ENCODE data around the gene BCORL1. TPM values are rescaled to one million over a fixed set of nuclear protein-coding genes. Genes with fewer than 3 reads are reported as not detected.

The BCORL1 gene
- total and polyA plus RNA-seq, 2 donors (not counting 1 experiment from before 2014, with no cell fraction given) = 1.9 to 14.3 TPM

- no peaks in the 10 kb centered on the region for H3K79me2 ChIP-seq (ENCODE audit: control insufficient read depth, insufficient read depth, low read length)
- no peak for TF ChIP-seq EZH2 (IDR thresholded peaks at IDR 0.05; ENCODE audit: borderline replicate concordance, insufficient read depth, low read depth, low read length, poor library complexity, severe bottlenecking)
- no peak for TF ChIP-seq CTCF (IDR thresholded peaks at IDR 0.05)
- Mint-ChIP-seq H3K27ac (peak overlapping the region; percentile 93), H3K27me3 (no peaks in the 10 kb centered on the region), H3K9me3 (ENCODE audit: insufficient read depth) (no peaks in the 10 kb centered on the region), H3K4me1 (peaks cover 22% of the 10 kb centered on the region), H3K4me3 (peak overlapping the region; percentile 74)
- H3K36me3 ChIP-seq (replicated peaks in 1 of 2; ENCODE audit: control extremely low read depth in 1 of 2, control insufficient read depth in 1 of 2, extremely low read depth in 1 of 2, insufficient read depth in 2 of 2, low read length in 1 of 2) = no peaks in the 10 kb centered on the region
- H3K4me3 ChIP-seq (ENCODE audit: control extremely low read depth in 1 of 5, extremely low read depth in 1 of 5, insufficient read depth in 1 of 5, low read depth in 2 of 5, low read length in 4 of 5) = peak overlapping the region in 4 of 5 experiments; percentile 50 to 70 (median 54)
- 0% methylated on average over 9 of the region's 18 CpGs for WGBS (ENCODE audit: insufficient coverage)
- no peaks in the 10 kb centered on the region for H4K20me1 ChIP-seq (ENCODE audit: control insufficient read depth, insufficient read depth, low read length, poor library complexity, severe bottlenecking)
- ATAC-seq (ENCODE audit: low read depth) (no peak), DNase-seq (no peak)
- no peak overlapping the region for H3K27ac ChIP-seq (ENCODE audit: low read length in 2 of 2)
- H3K4me1 ChIP-seq (ENCODE audit: control insufficient read depth in 2 of 2, insufficient read depth in 2 of 2, low read length in 2 of 2) = peaks cover 8 to 27% of the 10 kb centered on the region in 2 donors
- H3K9ac ChIP-seq (ENCODE audit: low read length) = peak overlapping the region; percentile 64
- intact Hi-C loops (cut with micrococcal nuclease) = loop anchor here (1.0 kb wide), 1 partner anchor 29 kb away; the partner anchor contains the start of gene BCORL1
- no peaks in the 10 kb centered on the region for H3K27me3 ChIP-seq (replicated peaks in 1 of 4; ENCODE audit: control extremely low read depth in 1 of 4, control insufficient read depth in 3 of 4, insufficient read depth in 4 of 4, low read length in 3 of 4)
- POLR2A ChIA-PET = interaction anchor here (0.6 kb wide), 2 partner anchors 29 to 288 kb away, joined by 3 to 10 read pairs; partner anchors contain the start of gene BCORL1
- CTCF ChIA-PET = interaction anchor here (0.9 to 1.1 kb wide), 2 partner anchors 8 to 71 kb away, joined by 3 read pairs; no protein-coding TSS in a partner anchor
- peak overlapping the region; percentile 81 for H2AFZ ChIP-seq (ENCODE audit: insufficient read depth, low read depth, low read length, poor library complexity, severe bottlenecking)
- H3K9me3 ChIP-seq (ENCODE audit: control extremely low read depth in 1 of 3, control insufficient read depth in 2 of 3, insufficient read depth in 1 of 3, low read length in 2 of 3) = peaks cover 0 to 4% (median 0%) of the 10 kb centered on the region in 3 donors
- H3K4me2 ChIP-seq (replicated peaks; ENCODE audit: low read depth, low read length, poor library complexity, severe bottlenecking) = peak overlapping the region; percentile 88
Observed at GRCh38 chrX:129953334-129953648, 29.1 kb upstream of the BCORL1 start.

- no peak overlapping the region for H3K4me2 ChIP-seq (replicated peaks; ENCODE audit: low read depth, low read length, poor library complexity, severe bottlenecking)
- H3K36me3 ChIP-seq (replicated peaks in 1 of 2; ENCODE audit: control extremely low read depth in 1 of 2, control insufficient read depth in 1 of 2, extremely low read depth in 1 of 2, insufficient read depth in 2 of 2, low read length in 1 of 2) = no peaks in the 10 kb centered on the region
- H3K4me3 ChIP-seq (ENCODE audit: control extremely low read depth in 1 of 5, extremely low read depth in 1 of 5, insufficient read depth in 1 of 5, low read depth in 2 of 5, low read length in 4 of 5) = no peak overlapping the region
- ChIA-PET POLR2A (interaction anchor here (0.6 kb wide), 1 partner anchor 288 kb away, joined by 10 read pairs; no protein-coding TSS in a partner anchor), CTCF (interaction anchor here (0.9 to 1.1 kb wide), 2 partner anchors 8 to 70 kb away, joined by 3 read pairs; no protein-coding TSS in a partner anchor)
- Mint-ChIP-seq H3K27ac (peak overlapping the region; percentile 15), H3K4me3 (peak overlapping the region; percentile 74), H3K27me3 (no peaks in the 10 kb centered on the region), H3K4me1 (peaks cover 27% of the 10 kb centered on the region), H3K9me3 (ENCODE audit: insufficient read depth) (no peaks in the 10 kb centered on the region)
- H3K9ac ChIP-seq (ENCODE audit: low read length) = no peak overlapping the region
- H3K9me3 ChIP-seq (ENCODE audit: control extremely low read depth in 1 of 3, control insufficient read depth in 2 of 3, insufficient read depth in 1 of 3, low read length in 2 of 3) = peaks cover 0 to 4% (median 0%) of the 10 kb centered on the region in 3 donors
- ATAC-seq (ENCODE audit: low read depth) = no peak
- TF ChIP-seq EZH2 (IDR thresholded peaks at IDR 0.05; ENCODE audit: borderline replicate concordance, insufficient read depth, low read depth, low read length, poor library complexity, severe bottlenecking) = no peak
- TF ChIP-seq CTCF (IDR thresholded peaks at IDR 0.05) = no peak
- H4K20me1 ChIP-seq (ENCODE audit: control insufficient read depth, insufficient read depth, low read length, poor library complexity, severe bottlenecking) = no peaks in the 10 kb centered on the region
- intact Hi-C loops (cut with micrococcal nuclease) = loop anchor here (1.0 kb wide), 1 partner anchor 28 kb away; the partner anchor contains the start of gene BCORL1
- no peak overlapping the region for H2AFZ ChIP-seq (ENCODE audit: insufficient read depth, low read depth, low read length, poor library complexity, severe bottlenecking)
- no peaks in the 10 kb centered on the region for H3K27me3 ChIP-seq (replicated peaks in 1 of 4; ENCODE audit: control extremely low read depth in 1 of 4, control insufficient read depth in 3 of 4, insufficient read depth in 4 of 4, low read length in 3 of 4)
- WGBS (ENCODE audit: insufficient coverage) = no CpG with 5 or more reads among the region's 4 CpGs
- peaks cover 8 to 29% of the 10 kb centered on the region in 2 donors for H3K4me1 ChIP-seq (ENCODE audit: control insufficient read depth in 2 of 2, insufficient read depth in 2 of 2, low read length in 2 of 2)
- H3K79me2 ChIP-seq (ENCODE audit: control insufficient read depth, insufficient read depth, low read length) = no peaks in the 10 kb centered on the region
- no peak for DNase-seq
- H3K27ac ChIP-seq (ENCODE audit: low read length in 2 of 2) = no peak overlapping the region
Observed at GRCh38 chrX:129953881-129954280, 28.6 kb upstream of the BCORL1 start.

Measured in B cell (primary cell).